GF-D8 (cell line): ENCODE results near the gene ADRM1.

Experiments used
- DNase-seq: peaks from one replicate; lab custom pipeline; 2025; lab: John Stamatoyannopoulos, UW

Gene ADRM1

DNA sequence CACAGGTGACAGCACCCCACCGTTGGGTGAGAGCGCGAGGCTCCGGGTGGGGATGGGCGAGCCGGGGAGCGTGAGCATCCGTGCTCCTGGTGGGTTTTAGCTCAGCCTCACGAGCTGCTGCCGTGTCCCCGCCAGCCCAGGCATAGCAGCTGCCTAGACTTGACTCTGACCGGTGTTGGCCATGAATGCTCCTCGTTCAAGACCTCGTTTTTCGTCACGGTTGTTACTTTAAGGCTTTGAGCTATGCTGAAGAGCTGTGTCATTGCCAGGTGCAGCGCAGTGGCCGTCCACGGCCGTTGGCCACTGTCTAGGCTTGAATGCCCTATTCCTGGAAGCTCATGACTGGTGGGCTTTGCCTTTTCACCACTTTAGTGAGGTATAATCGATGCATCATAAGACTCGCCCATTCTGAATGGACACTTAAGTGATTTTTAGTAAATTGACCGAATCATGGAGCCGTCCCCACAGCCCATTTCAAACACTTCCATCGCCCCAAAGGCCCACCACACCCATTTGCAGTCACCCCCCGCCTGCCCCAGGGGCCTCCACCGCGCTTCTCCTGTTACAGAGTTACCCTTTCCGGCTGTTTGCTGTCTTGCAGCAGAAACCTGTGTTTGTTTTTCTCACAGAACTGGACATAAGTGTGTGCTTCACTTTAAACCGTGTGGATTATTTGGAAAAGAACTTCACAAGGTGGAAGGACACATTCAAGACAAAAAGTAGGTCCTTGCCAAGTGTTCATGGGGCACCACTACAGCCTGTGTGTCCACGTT, 21.4 kb upstream of the ADRM1 start:
- DNase-seq: no peak

DNA sequence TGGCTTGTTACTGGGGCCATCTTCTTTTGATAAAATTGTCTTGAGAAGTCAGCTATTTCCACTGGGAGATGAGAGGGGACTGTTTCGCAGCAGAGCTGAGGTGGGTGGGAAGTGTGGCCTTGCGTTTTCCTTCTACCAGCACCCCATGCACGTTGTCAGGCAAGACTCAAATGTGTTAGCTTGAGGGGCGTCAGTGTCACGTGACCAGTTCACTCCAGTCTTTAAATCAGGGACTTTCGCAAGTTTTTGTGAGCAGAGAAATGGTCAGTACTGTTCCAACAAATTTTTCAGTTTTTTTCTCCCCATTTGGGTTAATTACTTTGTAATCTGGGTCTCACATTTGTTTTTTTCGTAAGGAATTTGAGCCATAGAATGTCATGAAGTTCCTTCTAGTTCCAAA, 20.7 kb upstream of the ADRM1 start:
- DNase-seq: no peak

DNA sequence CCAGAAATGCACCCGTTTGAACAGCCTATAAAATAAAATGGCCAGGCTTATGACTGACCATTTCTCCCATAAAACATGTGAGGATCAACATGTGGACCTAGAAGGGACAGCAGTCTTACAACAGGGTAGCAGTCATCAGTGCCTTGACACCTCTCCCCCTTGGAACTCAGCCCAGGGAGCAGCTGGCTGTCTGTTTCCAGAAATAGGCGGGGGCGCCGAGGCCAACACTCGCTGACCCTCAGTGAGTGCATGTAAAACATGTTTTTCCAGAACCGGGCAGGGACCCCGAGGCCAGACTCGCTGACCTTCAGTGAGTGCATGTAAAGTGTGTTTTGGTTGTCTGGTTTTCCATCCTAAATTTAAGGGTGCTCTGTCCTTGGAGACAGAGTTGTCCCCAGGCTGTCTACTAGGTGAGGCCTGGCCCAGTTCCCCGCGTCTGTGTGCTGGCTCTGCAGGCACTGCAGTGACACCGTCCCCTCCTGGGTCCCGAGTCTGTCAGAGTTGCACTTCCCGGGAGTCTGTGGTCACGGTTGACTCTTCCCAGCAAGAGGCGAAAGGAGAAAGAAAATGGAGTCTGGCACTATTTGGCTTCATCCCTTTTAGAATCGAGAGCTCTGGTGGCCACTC, 19.8 kb upstream of the ADRM1 start:
- no peak for DNase-seq

DNA sequence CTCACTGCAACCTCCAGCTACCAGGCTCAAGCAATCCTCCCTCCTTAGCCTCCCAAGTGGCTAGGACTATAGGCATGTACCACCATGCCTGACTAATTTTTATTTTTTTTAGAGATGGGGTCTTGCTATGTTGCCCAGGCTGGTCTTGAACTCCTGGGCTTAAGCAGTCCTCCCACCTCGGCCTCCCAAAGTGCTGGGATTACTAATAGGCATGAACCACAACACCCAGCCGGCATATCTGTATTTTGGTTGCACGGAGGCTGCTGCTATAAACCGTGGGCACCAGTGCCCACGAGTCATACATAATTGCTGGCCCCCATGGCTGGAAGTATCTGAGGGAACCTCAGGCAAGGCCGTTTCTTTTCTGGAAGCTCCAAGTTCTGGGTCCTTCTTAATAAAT, 18.3 kb upstream of the ADRM1 start:
- DNase-seq: no peak

DNA sequence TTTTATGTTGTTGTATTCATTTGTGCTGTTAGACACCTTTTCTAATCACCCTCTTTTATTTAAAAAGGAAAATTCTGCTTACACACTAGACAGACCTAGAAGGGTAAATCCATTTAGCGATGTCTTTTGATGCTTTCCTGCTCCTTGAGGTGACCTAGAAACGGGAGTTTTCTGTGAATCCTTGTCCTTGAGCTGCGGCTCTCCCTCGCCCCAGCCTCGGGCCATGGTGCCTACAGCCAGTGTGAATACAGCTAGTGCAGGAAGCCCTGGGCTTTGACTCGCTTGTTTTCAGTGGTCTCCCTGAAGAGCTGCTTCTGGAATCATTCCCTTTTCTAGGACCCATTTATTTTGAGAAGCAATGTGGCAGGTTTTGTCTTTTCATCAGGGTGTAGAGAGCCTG, 17.6 kb upstream of the ADRM1 start:
- DNase-seq: no peak

DNA sequence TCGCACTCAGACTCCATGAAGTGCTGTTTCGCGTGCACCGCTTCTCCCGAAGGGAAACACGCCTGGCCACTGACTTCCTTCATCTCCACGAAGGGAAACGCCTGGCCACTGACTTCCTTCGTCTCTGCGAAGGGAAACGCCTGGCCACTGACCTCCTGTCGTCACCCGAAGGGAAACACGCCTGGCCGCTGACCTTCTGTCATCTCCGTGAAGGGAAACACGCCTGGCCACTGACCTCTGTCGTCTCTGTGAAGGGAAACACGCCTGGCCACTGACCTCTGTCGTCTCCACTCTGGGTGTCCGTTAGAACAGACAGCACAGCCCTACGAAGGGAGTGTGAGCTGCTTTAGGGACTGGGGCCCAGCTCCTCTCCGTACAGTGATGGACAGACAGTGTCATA, 17.1 kb upstream of the ADRM1 start:
- DNase-seq: no peak

DNA sequence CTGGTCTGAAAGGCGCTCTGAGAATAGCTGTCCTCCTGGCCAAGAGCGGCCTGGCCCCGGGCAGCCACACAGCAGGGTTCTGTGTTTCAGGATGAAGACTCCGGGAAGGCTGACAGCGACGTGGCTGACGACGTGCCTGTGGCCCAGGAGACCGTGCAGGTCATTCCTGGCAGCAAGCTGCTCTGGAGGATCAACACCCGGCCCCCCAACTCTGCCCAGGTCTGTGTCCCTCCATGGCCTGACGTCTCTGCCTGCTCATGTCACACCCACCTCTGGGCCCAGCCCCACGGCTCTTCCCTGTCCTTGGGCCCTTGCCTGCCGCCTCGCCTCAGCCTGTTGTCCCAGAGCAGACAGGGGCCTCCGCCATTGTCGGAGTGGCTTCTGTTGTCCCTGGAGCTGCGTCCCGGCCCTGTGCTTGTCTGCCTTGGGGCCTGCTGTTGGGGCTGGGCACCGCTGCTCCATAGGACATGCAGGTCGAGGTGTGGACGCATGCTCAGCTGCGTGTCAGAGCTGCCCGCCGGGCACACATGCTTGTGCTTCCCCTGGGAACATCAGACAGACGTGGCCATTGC, 16.2 kb upstream of the ADRM1 start:
- no peak for DNase-seq

DNA sequence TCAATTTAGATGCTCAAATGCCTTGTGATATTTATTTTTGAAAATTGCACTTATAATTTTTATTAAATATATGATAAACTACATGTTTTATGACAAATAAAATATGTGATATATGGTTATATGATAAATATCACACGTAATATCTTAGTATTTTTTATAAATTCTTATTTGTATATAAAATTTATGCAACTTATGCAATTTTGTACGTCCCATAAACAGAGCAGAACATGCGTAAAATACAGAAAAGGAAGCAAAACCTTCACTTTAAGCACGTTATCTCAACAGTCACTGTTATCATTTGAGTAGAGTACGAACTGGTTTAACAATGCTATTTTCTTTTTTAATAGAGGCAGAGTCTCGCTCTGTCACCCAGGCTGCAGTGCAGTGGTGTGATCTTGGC, 15.7 kb upstream of the ADRM1 start:
- DNase-seq: no peak

DNA sequence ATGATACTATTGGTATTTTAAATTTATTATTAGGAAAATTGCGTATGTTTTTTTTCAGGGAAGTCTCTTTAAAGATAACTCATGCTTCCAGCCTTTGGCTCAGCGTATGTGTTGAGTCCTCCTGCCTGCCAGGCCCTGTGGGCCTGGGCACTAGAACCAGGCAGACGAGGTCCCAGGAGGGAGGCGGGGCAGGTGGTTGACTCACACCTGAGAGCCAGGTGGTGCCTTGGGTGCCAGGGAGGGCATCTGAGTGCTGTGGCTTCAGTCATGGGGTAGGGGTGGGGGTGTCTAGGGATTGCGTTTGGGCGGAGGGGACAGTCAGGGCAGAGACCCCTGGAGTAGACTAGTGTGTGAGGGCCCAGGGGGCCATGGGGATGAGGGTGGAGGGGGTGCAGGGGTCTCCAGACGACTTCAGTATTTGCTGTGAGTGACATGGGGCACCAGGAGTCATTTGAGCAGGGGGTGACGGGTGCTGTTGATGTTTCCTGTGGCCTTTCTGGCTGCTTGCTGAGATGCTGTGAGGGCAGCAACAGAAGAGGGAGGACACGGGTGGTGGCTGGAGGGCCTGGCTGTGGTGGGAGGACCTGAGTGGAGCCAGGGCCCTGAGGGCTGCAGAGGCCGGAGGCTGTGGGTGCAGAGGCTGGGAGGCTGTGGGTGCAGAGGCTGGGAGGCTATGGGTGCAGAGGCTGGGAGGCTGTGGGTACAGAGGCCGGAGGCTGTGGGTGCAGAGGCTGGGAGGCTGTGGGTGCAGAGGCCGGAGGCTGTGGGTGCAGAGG, 14.8 kb upstream of the ADRM1 start:
- DNase-seq: no peak

DNA sequence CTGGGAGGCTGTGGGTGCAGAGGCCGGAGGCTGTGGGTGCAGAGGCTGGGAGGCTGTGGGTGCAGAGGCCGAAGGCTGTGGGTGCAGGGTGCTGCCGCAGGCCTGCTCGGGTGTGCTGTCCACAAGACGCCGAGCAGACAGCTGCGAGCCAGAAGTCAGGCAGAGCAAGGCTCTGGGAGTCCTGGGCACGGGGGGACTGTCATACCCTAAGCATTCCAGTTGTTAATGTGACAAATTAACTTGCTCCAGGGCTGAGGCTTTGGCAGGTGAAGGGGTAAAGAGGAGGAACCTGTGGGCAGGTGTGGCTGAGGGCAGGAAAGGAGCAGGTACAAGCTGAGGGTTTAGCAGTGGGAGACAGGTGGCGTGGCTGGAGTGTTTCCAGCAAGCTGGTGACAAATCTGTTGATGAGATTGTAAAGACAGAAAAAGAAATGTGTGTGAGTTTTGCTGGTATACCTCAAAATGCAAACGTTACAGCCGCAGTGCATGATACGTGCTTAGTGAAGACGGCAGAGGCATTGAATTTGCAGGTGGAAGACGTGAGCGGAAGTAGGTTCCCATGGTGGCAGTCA, 14.2 kb upstream of the ADRM1 start:
- no peak for DNase-seq

DNA sequence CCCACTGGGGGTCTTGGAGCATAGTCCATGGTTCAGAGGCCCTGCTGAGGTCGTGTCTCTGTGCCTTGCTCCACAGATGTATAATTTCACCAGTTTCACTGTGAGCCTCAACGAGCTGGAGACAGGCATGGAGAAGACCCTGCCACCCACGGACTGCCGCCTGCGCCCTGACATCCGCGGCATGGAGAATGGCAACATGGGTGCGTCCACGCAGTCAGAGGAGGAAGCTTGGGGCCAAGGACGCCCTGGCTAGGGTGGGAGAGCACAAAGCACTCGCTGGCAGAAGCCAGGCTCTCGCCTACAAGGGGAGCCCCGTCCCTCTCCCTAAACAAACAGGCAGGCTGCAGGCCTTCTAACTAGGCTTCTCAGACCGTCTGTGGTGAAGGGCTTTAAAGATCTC, 13.7 kb upstream of the ADRM1 start:
- DNase-seq: no peak

DNA sequence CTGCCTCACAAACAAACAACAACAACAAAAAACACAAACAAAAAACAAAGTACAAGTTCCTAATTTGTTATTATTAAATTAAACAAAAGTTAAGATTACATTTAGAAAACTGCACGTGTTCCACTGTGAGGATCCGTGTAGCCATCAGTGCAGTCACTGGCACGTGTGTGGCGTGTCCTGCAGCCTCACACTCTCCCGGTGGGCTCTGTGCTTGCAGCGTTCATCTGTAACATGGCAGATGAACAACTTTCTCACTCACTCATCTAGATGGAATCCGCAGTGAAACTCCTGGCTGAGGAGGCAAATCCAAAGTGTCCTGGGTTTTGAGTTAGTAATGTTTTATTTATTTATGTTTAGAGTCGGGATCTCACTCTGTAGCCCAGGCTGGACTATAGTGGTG, 12.9 kb upstream of the ADRM1 start:
- DNase-seq: no peak

DNA sequence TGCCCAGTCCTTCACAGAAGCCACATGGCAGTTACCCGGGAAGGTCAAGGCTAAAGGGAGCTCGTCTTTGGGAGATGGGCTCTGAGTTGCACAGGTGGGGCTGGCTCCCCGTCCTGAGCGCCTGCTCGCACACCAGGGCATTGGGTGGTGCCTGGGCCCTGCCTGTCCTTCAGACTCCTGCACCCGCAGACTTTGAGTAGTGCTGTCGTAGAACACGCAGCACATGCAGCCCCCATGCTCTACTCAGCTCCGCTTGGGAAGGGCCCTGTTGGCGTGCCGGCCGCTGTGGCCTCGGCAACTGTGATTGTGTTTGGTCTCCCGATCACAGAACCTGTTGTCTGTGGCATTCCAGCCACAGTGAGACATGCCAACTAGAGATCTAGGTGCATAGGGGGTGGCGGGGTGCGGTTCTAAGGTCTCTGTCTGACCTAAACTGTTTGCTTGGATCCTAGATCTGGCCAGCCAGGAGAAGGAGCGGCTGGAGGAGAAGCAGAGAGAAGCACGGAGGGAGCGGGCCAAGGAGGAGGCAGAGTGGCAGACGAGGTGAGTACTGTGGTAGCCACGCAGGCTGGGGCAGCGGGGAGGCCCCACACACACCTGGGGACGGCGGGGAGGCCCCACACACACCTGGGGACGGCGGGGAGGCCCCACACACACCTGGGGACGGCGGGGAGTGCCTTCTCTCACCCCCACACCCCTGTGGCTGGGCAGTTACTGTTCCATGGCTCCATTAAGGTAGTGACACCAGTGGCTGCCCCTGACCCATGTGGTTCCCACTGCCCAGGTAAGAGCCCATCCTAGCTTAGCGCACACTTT, 11.3 kb upstream of the ADRM1 start:
- no peak for DNase-seq

DNA sequence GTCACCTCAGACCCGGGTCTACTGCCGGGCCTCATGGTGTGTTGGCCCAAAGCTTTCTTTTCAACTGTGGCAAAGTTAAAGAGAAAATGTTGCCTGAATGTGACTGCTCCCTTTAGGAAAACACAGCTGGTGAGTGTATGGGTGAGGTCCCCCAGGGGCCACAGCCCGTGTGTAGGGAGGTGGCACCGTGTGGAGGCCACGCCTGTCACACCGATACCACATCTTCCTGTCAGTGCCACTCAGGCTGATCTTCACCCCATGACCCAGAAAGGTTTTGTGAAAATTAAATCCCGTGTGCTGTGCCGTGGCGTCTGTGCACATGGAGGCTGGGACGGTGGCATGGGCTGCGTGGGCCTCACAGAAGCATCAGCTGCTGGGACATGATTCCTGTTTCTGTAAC, 10.7 kb upstream of the ADRM1 start:
- DNase-seq: no peak

DNA sequence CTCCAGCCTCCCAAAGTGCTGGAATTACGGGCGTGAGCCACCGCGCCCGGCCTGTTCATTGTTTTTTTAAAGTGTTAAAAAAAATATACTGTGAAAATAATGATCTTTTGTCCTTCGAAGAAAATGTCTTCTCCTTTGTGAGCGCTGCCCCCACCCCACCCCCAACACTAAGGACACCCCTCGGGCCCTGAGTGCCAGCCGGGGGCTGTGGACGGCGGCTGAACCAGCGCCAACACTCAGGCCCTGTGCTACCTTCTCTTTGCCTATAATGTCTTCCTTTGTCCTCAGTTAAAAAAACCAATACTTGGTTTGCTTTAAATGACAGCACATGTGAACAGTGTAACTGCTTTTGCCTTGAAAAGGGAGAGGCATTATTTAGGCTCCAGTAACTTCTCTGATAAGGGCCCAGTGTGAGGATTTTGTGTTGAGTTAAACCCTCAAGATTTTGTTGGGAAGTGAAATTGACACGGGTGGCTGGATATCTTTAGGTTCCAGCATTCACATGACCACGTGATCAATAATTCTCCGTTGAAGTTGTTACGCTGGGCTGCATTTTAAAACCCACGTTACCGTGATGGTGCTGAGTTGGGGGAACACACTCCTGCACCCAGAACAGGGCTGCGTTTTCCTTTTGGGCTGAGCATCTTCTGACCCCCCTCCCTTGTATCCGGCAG, 9.5 kb upstream of the ADRM1 start:
- no peak for DNase-seq

DNA sequence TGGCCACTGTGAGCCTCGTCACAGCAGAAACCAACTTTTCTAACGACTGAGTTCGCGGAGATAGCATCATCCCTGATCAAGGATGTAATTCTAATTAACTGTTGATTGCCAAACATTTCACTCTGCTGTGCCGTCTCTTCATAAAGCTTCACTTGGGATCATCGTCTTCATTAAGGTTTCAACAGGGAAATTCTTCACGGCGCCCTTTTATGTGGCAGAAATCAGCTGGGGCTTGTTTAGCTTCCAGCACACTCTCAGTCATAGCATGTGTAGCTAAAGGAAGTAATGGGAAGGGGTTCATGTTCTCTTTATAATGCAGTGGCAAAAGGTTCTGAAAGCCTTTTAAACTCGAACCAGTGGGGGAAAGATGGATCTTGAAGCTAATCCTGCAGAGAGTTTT, 8.9 kb upstream of the ADRM1 start:
- no peak for DNase-seq

DNA sequence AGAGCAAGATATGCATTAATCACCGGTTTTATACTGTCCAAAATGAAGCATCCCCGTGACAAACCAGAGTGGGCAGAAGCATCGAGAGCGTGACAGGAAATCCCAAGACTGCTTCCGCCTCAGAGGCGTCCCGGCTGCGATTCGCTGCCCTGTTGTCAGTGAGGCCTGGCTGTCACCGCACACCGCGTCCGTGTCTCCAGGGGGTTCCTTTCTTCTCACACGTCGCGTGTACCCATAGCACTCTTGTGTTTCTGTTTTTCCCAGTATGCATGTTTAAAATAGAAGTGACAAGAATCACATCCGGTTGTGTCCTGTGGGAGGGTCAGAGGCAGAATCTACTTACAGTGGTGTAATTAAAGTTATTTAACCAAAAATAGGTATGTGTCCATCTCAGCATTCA, 8.3 kb upstream of the ADRM1 start:
- DNase-seq: no peak

DNA sequence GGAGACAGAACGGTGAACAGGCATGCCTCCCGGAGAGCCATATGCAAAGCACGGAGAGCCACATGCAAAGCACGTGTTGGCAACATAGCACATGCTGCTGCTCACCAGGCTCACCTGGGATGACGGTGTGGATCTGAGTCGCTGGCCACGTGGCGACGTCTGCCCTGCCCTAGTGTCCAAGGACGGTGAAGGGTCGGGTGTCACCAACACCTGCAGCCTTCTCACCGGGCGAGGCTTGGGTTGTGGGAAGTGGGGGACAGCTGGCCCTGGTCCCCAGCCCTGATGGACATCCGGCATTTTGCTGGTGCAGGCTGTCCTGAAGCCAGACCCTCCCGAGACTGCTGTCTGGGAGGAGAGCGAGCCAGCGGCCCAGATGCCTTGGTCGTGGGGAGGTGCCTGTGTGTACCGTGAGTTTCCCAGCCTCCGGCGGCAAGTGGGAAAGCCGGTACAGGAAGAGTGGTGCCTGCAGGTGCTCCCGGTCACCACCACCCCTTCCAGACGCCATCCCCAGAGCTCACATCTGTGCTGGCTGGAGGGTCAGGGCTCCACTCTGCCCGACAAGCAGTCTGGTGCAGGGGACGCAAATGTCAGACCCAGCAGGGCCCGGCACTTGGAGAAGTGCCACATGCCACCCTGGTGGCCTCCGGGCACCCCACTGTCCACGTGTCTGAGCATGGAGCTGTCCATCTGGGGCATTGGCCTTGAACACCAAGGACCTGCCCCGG, 5.9 kb upstream of the ADRM1 start:
- DNase-seq: no peak

DNA sequence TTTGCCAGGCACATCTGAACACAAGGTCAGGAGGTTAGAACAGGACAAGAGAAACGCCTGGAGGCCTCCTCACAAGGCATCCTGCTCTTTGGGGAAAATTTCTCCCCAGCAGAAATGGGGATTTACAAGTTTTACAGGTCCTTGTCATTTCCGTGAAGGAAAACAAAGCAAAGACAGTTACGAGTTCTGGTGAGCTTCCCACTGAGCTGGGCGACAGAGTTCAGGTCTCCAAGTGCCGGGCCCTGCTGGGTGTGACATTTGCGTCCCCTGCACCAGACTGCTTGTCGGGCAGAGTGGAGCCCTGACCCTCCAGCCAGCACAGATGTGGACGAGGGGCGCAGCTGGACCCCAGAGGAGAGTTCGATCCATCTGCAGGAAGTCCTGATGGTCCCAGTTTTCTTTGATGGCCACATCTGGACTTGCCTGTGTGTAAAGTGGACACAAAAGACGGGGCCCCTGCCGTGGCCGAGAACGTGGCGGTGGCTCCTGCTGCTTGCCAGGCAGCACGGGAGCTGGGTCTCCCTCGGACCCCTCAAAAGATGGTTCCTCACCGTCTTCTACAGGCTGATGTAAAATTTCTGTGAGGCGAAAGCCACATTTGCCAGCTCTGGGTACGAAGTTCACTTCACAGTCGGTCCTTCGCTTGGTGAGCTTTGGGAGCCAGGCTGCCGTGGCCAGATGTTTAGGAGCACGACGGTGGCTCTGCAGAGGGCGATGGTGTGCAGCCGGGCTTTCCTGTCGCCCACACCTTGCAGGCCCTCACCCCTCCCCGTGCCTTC, 5.2 kb upstream of the ADRM1 start:
- no peak for DNase-seq
